ENCODE results near the gene SAP25. TPM values are rescaled to one million over a fixed set of nuclear protein-coding genes. Genes with fewer than 3 reads are reported as not detected.

The SAP25 gene
- total and polyA plus RNA-seq, 2 donors (not counting 1 experiment from before 2014, with no cell fraction given) = 51.7 to 71.9 TPM

DNA sequence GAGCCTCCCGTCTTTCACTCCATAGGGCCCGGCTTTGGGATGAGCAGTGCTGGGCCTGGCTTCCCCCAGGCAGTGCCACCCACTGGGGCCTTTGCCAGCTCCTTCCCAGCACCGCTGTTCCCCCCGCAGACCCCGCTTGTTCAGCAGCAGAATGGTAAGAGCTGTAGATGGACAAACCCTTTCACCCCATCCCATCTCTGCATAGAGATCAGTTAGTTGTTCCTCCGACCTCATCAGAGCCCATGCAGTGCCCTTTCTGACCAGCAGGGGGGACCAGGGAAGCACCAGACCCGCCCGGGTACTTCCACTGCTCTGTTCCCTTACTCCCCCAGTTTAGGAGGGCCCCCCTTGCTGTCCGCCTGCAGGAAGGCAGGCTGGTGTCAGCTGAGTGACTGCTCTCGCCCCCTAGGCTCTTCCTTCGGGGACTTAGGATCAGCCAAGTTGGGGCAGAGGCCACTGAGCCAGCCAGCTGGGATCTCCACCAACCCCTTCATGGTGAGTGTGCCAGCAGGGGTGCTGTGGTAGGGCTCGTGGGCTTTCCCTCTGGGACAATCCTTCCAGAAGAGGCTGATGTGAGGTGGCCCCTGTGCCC lies 9.8 kb downstream of the SAP25 start:
- H3K9me3 ChIP-seq (ENCODE audit: control extremely low read depth in 1 of 3, control insufficient read depth in 2 of 3, insufficient read depth in 1 of 3, low read length in 2 of 3) = no peaks in the 10 kb centered on the region
- peaks cover 20 to 29% of the 10 kb centered on the region in 2 donors for H3K4me1 ChIP-seq (ENCODE audit: control insufficient read depth in 2 of 2, insufficient read depth in 2 of 2, low read length in 2 of 2)
- no peaks in the 10 kb centered on the region for H3K79me2 ChIP-seq (ENCODE audit: control insufficient read depth, insufficient read depth, low read length)
- Mint-ChIP-seq H3K4me3 (no peak overlapping the region), H3K4me1 (peaks cover 26% of the 10 kb centered on the region), H3K9me3 (ENCODE audit: insufficient read depth) (no peaks in the 10 kb centered on the region), H3K27me3 (no peaks in the 10 kb centered on the region), H3K27ac (no peak overlapping the region)
- H2AFZ ChIP-seq (ENCODE audit: insufficient read depth, low read depth, low read length, poor library complexity, severe bottlenecking) = peak overlapping the region; percentile 43
- intact Hi-C loops (cut with micrococcal nuclease) = loop anchor here (1.0 kb wide), 5 partner anchors 24 to 288 kb away; partner anchors contain the start of gene SLC12A9
- peak overlapping the region; percentile 7 for H3K4me2 ChIP-seq (replicated peaks; ENCODE audit: low read depth, low read length, poor library complexity, severe bottlenecking)
- CTCF ChIA-PET = interaction anchor here (0.6 to 9.8 kb wide), 26 partner anchors 10 to 285 kb away, joined by 3 to 226 read pairs (median 4); partner anchors contain the start of genes AGFG2, FBXO24, GIGYF1 and LRCH4
- H3K27me3 ChIP-seq (replicated peaks in 1 of 4; ENCODE audit: control extremely low read depth in 1 of 4, control insufficient read depth in 3 of 4, insufficient read depth in 4 of 4, low read length in 3 of 4) = no peaks in the 10 kb centered on the region
- TF ChIP-seq EZH2 (IDR thresholded peaks at IDR 0.05; ENCODE audit: borderline replicate concordance, insufficient read depth, low read depth, low read length, poor library complexity, severe bottlenecking) = no peak
- TF ChIP-seq, protein P1, sequence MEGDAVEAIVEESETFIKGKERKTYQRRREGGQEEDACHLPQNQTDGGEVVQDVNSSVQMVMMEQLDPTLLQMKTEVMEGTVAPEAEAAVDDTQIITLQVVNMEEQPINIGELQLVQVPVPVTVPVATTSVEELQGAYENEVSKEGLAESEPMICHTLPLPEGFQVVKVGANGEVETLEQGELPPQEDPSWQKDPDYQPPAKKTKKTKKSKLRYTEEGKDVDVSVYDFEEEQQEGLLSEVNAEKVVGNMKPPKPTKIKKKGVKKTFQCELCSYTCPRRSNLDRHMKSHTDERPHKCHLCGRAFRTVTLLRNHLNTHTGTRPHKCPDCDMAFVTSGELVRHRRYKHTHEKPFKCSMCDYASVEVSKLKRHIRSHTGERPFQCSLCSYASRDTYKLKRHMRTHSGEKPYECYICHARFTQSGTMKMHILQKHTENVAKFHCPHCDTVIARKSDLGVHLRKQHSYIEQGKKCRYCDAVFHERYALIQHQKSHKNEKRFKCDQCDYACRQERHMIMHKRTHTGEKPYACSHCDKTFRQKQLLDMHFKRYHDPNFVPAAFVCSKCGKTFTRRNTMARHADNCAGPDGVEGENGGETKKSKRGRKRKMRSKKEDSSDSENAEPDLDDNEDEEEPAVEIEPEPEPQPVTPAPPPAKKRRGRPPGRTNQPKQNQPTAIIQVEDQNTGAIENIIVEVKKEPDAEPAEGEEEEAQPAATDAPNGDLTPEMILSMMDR (IDR thresholded peaks at IDR 0.05) = peak; percentile 94
- peaks cover 0 to 8% of the 10 kb centered on the region in 2 experiments for H3K36me3 ChIP-seq (replicated peaks in 1 of 2; ENCODE audit: control extremely low read depth in 1 of 2, control insufficient read depth in 1 of 2, extremely low read depth in 1 of 2, insufficient read depth in 2 of 2, low read length in 1 of 2)
- WGBS (ENCODE audit: insufficient coverage) = 29% methylated on average over 12 of the region's 12 CpGs
- no peaks in the 10 kb centered on the region for H4K20me1 ChIP-seq (ENCODE audit: control insufficient read depth, insufficient read depth, low read length, poor library complexity, severe bottlenecking)
- peak; percentile 77 for ATAC-seq (ENCODE audit: low read depth)
- POLR2A ChIA-PET = interaction anchor here (0.7 to 1.6 kb wide), 3 partner anchors 20 to 25 kb away, joined by 3 to 5 read pairs (median 4); partner anchors contain the start of genes FBXO24 and LRCH4
- H3K9ac ChIP-seq (ENCODE audit: low read length) = no peak overlapping the region
- H3K4me3 ChIP-seq (ENCODE audit: control extremely low read depth in 1 of 5, extremely low read depth in 1 of 5, insufficient read depth in 1 of 5, low read depth in 2 of 5, low read length in 4 of 5) = no peak overlapping the region
- DNase-seq = peak; percentile 85
- H3K27ac ChIP-seq (ENCODE audit: low read length in 2 of 2) = no peak overlapping the region

DNA sequence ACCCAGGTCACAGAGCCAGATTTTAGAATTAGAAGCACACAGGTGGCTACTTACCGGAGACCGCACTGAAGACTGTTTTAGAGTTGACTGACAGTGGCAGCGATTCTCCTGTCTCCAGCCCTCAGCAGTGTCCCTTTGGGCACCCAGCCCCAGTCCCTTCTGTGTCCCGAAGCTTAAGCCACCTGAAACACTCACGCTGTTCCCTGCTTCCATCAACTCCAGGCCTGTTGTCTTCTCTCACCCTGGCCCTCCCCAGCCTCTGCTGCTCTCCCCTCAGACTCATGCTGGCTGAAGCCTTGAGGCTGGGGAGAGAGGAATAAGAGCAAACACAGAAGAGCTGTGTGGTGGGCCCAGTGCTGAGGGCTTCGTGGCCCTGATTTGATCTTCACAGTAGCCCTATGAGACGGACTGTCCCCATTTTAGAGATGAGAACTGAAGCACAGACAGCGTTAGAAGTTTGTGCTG lies 10.6 kb downstream of the SAP25 start:
- no peaks in the 10 kb centered on the region for H3K9me3 ChIP-seq (ENCODE audit: control extremely low read depth in 1 of 3, control insufficient read depth in 2 of 3, insufficient read depth in 1 of 3, low read length in 2 of 3)
- H3K4me1 Mint-ChIP-seq = peaks cover 20% of the 10 kb centered on the region
- intact Hi-C loops (cut with micrococcal nuclease) = no loop called here
- H3K4me3 Mint-ChIP-seq = no peak overlapping the region
- H3K9ac ChIP-seq (ENCODE audit: low read length) = no peak overlapping the region
- no peaks in the 10 kb centered on the region for H3K9me3 Mint-ChIP-seq (ENCODE audit: insufficient read depth)
- H3K27ac Mint-ChIP-seq = no peak overlapping the region
- no peaks in the 10 kb centered on the region for H4K20me1 ChIP-seq (ENCODE audit: control insufficient read depth, insufficient read depth, low read length, poor library complexity, severe bottlenecking)
- H3K4me1 ChIP-seq (ENCODE audit: control insufficient read depth in 2 of 2, insufficient read depth in 2 of 2, low read length in 2 of 2) = peaks cover 13 to 21% of the 10 kb centered on the region in 2 donors
- DNase-seq (no peak), ATAC-seq (ENCODE audit: low read depth) (no peak)
- POLR2A ChIA-PET = interaction anchor here (1.6 kb wide), 1 partner anchor 26 kb away, joined by 4 read pairs; no protein-coding TSS in a partner anchor
- no peak overlapping the region for H2AFZ ChIP-seq (ENCODE audit: insufficient read depth, low read depth, low read length, poor library complexity, severe bottlenecking)
- no peaks in the 10 kb centered on the region for H3K27me3 ChIP-seq (replicated peaks in 1 of 4; ENCODE audit: control extremely low read depth in 1 of 4, control insufficient read depth in 3 of 4, insufficient read depth in 4 of 4, low read length in 3 of 4)
- no peak overlapping the region for H3K4me2 ChIP-seq (replicated peaks; ENCODE audit: low read depth, low read length, poor library complexity, severe bottlenecking)
- peaks cover 0 to 8% of the 10 kb centered on the region in 2 experiments for H3K36me3 ChIP-seq (replicated peaks in 1 of 2; ENCODE audit: control extremely low read depth in 1 of 2, control insufficient read depth in 1 of 2, extremely low read depth in 1 of 2, insufficient read depth in 2 of 2, low read length in 1 of 2)
- CTCF ChIA-PET = interaction anchor here (1.0 to 9.8 kb wide), 11 partner anchors 9 to 286 kb away, joined by 3 to 226 read pairs (median 5); partner anchors contain the start of genes FBXO24, GIGYF1, LRCH4 and POP7
- H3K27me3 Mint-ChIP-seq = no peaks in the 10 kb centered on the region
- TF ChIP-seq, protein P1 (IDR thresholded peaks at IDR 0.05) = no peak
- no peak for TF ChIP-seq EZH2 (IDR thresholded peaks at IDR 0.05; ENCODE audit: borderline replicate concordance, insufficient read depth, low read depth, low read length, poor library complexity, severe bottlenecking)
- no peak overlapping the region for H3K4me3 ChIP-seq (ENCODE audit: control extremely low read depth in 1 of 5, extremely low read depth in 1 of 5, insufficient read depth in 1 of 5, low read depth in 2 of 5, low read length in 4 of 5)
- WGBS (ENCODE audit: insufficient coverage) = 96% methylated on average over 7 of the region's 8 CpGs
- H3K79me2 ChIP-seq (ENCODE audit: control insufficient read depth, insufficient read depth, low read length) = no peaks in the 10 kb centered on the region
- no peak overlapping the region for H3K27ac ChIP-seq (ENCODE audit: low read length in 2 of 2)
